ENCODE results near the gene TRIM37. TPM values are rescaled to one million over a fixed set of nuclear protein-coding genes. Genes with fewer than 3 reads are reported as not detected.
A peak's percentile ranks its signal among the peaks of the same experiment; 100 is the strongest.

TRIM37 gene
- total RNA-seq, 1 donor from 2014 or later = 35.6 TPM

DNA sequence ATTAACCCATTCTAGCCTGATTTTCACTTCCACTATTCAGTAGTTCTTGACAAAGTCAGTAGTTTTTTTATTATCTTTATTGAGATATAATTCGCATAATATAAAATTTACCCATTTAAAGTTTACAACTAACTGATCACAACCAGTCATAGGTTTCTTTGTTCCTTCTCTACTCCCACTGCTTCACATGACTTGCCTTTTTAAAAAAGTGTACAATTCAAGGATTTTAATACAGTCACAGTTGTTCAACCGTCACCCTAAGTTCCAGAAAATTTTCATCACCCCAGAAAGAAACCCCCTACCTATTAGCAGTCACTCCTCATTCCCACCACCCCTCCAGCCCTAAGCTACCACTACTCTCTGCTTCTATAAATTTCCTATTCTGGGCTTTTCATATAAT, 162.5 kb downstream of the TRIM37 start:
- peaks cover 18% of the 10 kb centered on the region for H3K36me3 Mint-ChIP-seq (ENCODE audit: unreplicated experiment)
- H3K27ac Mint-ChIP-seq (ENCODE audit: unreplicated experiment) = no peak overlapping the region
- H3K27me3 Mint-ChIP-seq (ENCODE audit: unreplicated experiment) = peaks cover 2% of the 10 kb centered on the region
- H3K4me1 Mint-ChIP-seq (ENCODE audit: low read depth, unreplicated experiment) = no peaks in the 10 kb centered on the region
- H3K4me3 Mint-ChIP-seq (ENCODE audit: unreplicated experiment) = no peak overlapping the region
- DNase-seq = no peak
- TF ChIP-seq, protein P1, sequence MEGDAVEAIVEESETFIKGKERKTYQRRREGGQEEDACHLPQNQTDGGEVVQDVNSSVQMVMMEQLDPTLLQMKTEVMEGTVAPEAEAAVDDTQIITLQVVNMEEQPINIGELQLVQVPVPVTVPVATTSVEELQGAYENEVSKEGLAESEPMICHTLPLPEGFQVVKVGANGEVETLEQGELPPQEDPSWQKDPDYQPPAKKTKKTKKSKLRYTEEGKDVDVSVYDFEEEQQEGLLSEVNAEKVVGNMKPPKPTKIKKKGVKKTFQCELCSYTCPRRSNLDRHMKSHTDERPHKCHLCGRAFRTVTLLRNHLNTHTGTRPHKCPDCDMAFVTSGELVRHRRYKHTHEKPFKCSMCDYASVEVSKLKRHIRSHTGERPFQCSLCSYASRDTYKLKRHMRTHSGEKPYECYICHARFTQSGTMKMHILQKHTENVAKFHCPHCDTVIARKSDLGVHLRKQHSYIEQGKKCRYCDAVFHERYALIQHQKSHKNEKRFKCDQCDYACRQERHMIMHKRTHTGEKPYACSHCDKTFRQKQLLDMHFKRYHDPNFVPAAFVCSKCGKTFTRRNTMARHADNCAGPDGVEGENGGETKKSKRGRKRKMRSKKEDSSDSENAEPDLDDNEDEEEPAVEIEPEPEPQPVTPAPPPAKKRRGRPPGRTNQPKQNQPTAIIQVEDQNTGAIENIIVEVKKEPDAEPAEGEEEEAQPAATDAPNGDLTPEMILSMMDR (IDR thresholded peaks at IDR 0.05; ENCODE audit: partially characterized antibody, unreplicated experiment) = no peak
- peaks cover 5% of the 10 kb centered on the region for H3K9me3 Mint-ChIP-seq (ENCODE audit: unreplicated experiment)

DNA sequence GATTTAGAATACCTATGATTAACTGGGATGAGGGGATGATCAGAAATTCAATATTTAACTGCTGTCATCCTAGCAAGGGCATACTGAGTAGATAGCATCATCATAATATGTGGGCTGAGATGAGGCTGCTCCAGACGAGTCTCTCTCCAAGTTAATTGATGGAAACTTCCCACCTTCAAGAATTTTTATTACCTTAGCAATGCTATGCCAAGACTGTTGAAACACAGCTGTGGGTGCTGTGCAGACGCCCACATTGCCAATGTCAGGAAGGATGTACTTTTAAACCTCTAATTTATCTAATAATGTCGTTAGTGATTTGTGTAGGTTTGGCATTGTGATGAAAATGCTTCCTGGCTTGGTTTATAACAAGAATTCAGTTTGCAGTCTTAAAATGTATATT, 170.4 kb downstream of the TRIM37 start:
- H3K36me3 Mint-ChIP-seq (ENCODE audit: unreplicated experiment) = no peaks in the 10 kb centered on the region
- no peaks in the 10 kb centered on the region for H3K4me1 Mint-ChIP-seq (ENCODE audit: low read depth, unreplicated experiment)
- TF ChIP-seq, protein P1 (IDR thresholded peaks at IDR 0.05; ENCODE audit: partially characterized antibody, unreplicated experiment) = no peak
- DNase-seq = no peak
- peaks cover 2% of the 10 kb centered on the region for H3K27me3 Mint-ChIP-seq (ENCODE audit: unreplicated experiment)
- H3K9me3 Mint-ChIP-seq (ENCODE audit: unreplicated experiment) = no peaks in the 10 kb centered on the region
- H3K27ac Mint-ChIP-seq (ENCODE audit: unreplicated experiment) = no peak overlapping the region
- H3K4me3 Mint-ChIP-seq (ENCODE audit: unreplicated experiment) = no peak overlapping the region

DNA sequence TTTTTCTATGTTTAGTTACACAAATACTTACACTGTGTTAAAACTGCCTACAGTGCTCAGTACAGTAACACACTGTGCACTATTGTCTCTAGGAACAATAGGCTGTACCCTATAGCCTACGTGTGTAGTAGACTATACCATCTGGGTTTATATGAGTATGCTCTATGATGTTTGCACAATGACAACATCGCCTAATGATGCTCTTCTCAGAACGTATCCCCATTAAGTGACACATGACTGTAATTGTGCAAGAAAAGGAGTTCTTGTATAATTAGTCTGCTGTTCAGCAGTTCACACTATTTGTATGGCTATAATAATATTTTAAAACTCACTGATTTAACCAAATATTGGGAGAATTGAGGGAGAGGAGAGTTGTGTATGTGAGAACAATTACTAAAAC, 173.7 kb downstream of the TRIM37 start:
- DNase-seq = no peak
- Mint-ChIP-seq H3K4me1 (ENCODE audit: low read depth, unreplicated experiment) (no peaks in the 10 kb centered on the region), H3K27ac (ENCODE audit: unreplicated experiment) (no peak overlapping the region), H3K4me3 (ENCODE audit: unreplicated experiment) (no peak overlapping the region), H3K9me3 (ENCODE audit: unreplicated experiment) (no peaks in the 10 kb centered on the region), H3K36me3 (ENCODE audit: unreplicated experiment) (no peaks in the 10 kb centered on the region), H3K27me3 (ENCODE audit: unreplicated experiment) (peaks cover 2% of the 10 kb centered on the region)
- TF ChIP-seq, protein P1 (IDR thresholded peaks at IDR 0.05; ENCODE audit: partially characterized antibody, unreplicated experiment) = no peak

Small RNA genes lying within 50 kb of the gene (microRNA-seq; reads per million reads assigned to microRNA genes)
- gene MIR301A (ENCODE audit: unreplicated experiment) (2,214 reads per million, percentile 93 among the genes with 10 or more reads in this experiment), gene MIR454 (ENCODE audit: unreplicated experiment) (4,372 reads per million, percentile 96 among the genes with 10 or more reads in this experiment)

Other genes starting within 250 kb of the TRIM37 start
- gene SKA2, start 48.3 kb upstream of the TRIM37 start, total RNA-seq (ENCODE audit: unreplicated experiment) = 65.9 TPM
- 9.6 TPM for gene PRR11, start 48.9 kb upstream of the TRIM37 start, total RNA-seq (ENCODE audit: unreplicated experiment)
- 19.4 TPM for gene SMG8, start 103.2 kb upstream of the TRIM37 start, total RNA-seq (ENCODE audit: unreplicated experiment)
- gene GDPD1, start 113.6 kb upstream of the TRIM37 start, total RNA-seq (ENCODE audit: unreplicated experiment) = 34.3 TPM
- gene YPEL2, start 224.8 kb upstream of the TRIM37 start, total RNA-seq (ENCODE audit: unreplicated experiment) = 20.8 TPM

Data from glutamatergic neuron (in vitro differentiated cells).